ENCODE measurements around the gene DR1. TPM values are rescaled to one million over a fixed set of nuclear protein-coding genes. Genes with fewer than 3 reads are reported as not detected.

DR1 gene
- total RNA-seq, 2 donors from 2014 or later = 73.6 to 74.1 TPM

- Mint-ChIP-seq H3K36me3 (no peaks in the 10 kb centered on the region), H3K4me3 (no peak overlapping the region), H3K27me3 (no peaks in the 10 kb centered on the region), H3K27ac (no peak overlapping the region), H3K9me3 (no peaks in the 10 kb centered on the region), H3K4me1 (ENCODE audit: low read depth in 2 of 2) (no peaks in the 10 kb centered on the region)
- DNase-seq (ENCODE audit: low spot score) (no peak), ATAC-seq (no peak)
Measured at GRCh38 chr1:93328809-93329760, 16.6 kb upstream of the DR1 start.

DNA sequence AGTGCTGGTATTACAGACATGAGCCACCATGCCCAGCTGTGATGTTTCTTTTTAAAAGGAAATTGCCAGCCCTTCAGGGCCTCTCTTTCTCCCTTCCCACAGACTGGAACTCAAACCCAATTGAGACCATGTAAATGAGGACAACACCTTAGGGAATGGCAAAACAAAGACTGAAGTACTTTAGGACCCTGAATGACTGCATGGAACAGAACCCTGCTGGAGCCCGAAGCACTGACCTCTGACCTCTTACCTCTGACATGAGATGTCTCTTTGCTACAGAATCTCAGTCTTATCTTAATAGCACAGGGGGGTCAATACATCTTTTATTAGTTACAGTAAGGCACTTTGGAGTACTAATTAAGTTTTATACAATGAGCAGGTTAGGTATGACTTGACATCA is 15.5 kb upstream of the DR1 start:
- ATAC-seq (no peak), DNase-seq (ENCODE audit: low spot score) (no peak)
- no peak overlapping the region for H3K4me3 Mint-ChIP-seq
- no peaks in the 10 kb centered on the region for H3K4me1 Mint-ChIP-seq (ENCODE audit: low read depth in 2 of 2)
- H3K27ac Mint-ChIP-seq = no peak overlapping the region
- no peaks in the 10 kb centered on the region for H3K36me3 Mint-ChIP-seq
- no peaks in the 10 kb centered on the region for H3K9me3 Mint-ChIP-seq
- no peaks in the 10 kb centered on the region for H3K27me3 Mint-ChIP-seq

GRCh38 chr1:93330617-93331016 is 15.1 kb upstream of the DR1 start:
- no peaks in the 10 kb centered on the region for H3K4me1 Mint-ChIP-seq (ENCODE audit: low read depth in 2 of 2)
- H3K27ac Mint-ChIP-seq = no peak overlapping the region
- DNase-seq (ENCODE audit: low spot score) (no peak), ATAC-seq (no peak)
- H3K27me3 Mint-ChIP-seq = no peaks in the 10 kb centered on the region
- H3K36me3 Mint-ChIP-seq = no peaks in the 10 kb centered on the region
- no peaks in the 10 kb centered on the region for H3K9me3 Mint-ChIP-seq
- H3K4me3 Mint-ChIP-seq = no peak overlapping the region

DNA sequence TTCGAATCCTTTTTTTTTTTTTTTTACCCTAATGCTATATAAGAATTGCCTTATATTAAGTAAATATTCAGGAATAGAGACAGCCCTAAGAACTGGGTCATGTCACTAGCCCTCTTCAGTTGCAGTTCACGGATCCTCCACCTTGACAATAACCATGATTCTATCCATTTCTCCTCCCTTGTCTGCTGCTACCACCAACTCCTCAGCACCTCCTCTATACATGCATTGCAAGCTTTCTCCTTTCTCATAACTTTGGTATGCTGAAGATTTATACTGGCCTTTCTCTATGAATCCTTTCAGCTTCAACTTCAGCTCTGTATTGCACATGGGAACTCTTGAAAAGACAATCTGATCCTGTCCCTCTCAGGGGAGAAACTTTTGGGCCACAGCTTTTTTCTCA is 14.3 kb upstream of the DR1 start:
- no peaks in the 10 kb centered on the region for H3K9me3 Mint-ChIP-seq

DNA sequence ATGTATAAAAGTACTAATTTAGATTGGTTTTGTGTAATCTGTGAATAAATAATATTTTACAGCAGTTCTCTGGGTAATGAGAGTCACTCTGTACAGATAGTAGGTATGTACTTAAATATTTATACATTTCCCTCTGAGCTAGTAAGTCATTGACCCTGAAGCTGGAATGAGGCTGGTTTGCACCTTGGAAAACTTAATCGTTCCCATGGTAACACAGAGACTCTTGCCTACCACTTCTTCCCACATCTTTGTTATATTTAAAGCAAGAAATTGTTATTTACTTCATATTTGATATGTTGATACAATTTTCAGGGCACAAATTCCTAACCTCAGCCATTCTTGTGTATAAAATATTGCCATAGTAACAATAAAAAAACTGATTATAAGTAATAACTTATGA is 13.3 kb upstream of the DR1 start:
- Mint-ChIP-seq H3K4me1 (ENCODE audit: low read depth in 2 of 2) (no peaks in the 10 kb centered on the region), H3K27me3 (no peaks in the 10 kb centered on the region), H3K4me3 (no peak overlapping the region), H3K36me3 (no peaks in the 10 kb centered on the region), H3K27ac (no peak overlapping the region), H3K9me3 (no peaks in the 10 kb centered on the region)
- ATAC-seq = no peak
- DNase-seq (ENCODE audit: low spot score) = no peak

More for the DNA sequence above, 14.3 kb upstream of the DR1 start:
- H3K27ac Mint-ChIP-seq = no peak overlapping the region
- H3K4me1 Mint-ChIP-seq (ENCODE audit: low read depth in 2 of 2) = no peaks in the 10 kb centered on the region
- ATAC-seq (no peak), DNase-seq (ENCODE audit: low spot score) (no peak)
- no peak overlapping the region for H3K4me3 Mint-ChIP-seq
- H3K27me3 Mint-ChIP-seq = no peaks in the 10 kb centered on the region
- H3K36me3 Mint-ChIP-seq = no peaks in the 10 kb centered on the region

- H3K27ac Mint-ChIP-seq = no peak overlapping the region
Measured at GRCh38 chr1:93338387-93339146, 7.1 kb upstream of the DR1 start.

GRCh38 chr1:93339171-93339697 is 6.5 kb upstream of the DR1 start:
- ATAC-seq = no peak
- Mint-ChIP-seq H3K4me1 (ENCODE audit: low read depth in 2 of 2) (no peaks in the 10 kb centered on the region), H3K4me3 (no peak overlapping the region), H3K9me3 (no peaks in the 10 kb centered on the region), H3K36me3 (peaks cover 5% of the 10 kb centered on the region), H3K27me3 (no peaks in the 10 kb centered on the region), H3K27ac (no peak overlapping the region)
- no peak for DNase-seq (ENCODE audit: low spot score)

More at GRCh38 chr1:93338387-93339146, 7.1 kb upstream of the DR1 start:
- no peak for DNase-seq (ENCODE audit: low spot score)
- H3K4me1 Mint-ChIP-seq (ENCODE audit: low read depth in 2 of 2) = no peaks in the 10 kb centered on the region
- H3K27me3 Mint-ChIP-seq = no peaks in the 10 kb centered on the region
- H3K9me3 Mint-ChIP-seq = no peaks in the 10 kb centered on the region
- ATAC-seq = no peak
- H3K36me3 Mint-ChIP-seq = peaks cover 5% of the 10 kb centered on the region
- H3K4me3 Mint-ChIP-seq = no peak overlapping the region

- DNase-seq (ENCODE audit: low spot score) (no peak), ATAC-seq (no peak)
- Mint-ChIP-seq H3K4me1 (ENCODE audit: low read depth in 2 of 2) (peaks cover 2% of the 10 kb centered on the region in 2 donors), H3K9me3 (no peaks in the 10 kb centered on the region), H3K27ac (no peak overlapping the region), H3K4me3 (no peak overlapping the region), H3K36me3 (peaks cover 5% of the 10 kb centered on the region), H3K27me3 (no peaks in the 10 kb centered on the region)
Measured at GRCh38 chr1:93340090-93340489, 5.6 kb upstream of the DR1 start.

DNA sequence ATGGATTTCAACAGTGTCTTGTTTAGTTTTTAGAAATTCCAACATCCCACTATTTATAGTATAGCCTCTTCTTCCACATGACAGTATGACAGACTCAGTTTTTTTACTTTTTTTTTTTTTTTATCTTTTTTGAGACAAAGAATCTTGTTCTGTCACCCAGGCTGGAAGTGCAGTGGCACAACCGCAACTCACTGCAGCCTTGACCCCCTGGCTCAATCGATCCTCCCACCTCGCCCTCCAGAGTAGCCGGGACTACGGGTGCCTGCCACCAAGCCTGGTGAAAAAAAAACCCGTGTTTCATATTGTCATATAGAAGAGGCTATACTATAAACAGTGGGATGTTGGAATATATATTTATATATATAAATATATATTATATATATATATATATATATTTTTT is 1.2 kb upstream of the DR1 start:
- DNase-seq (ENCODE audit: low spot score) (no peak), ATAC-seq (no peak)
- Mint-ChIP-seq H3K27me3 (no peaks in the 10 kb centered on the region), H3K27ac (no peak overlapping the region), H3K9me3 (no peaks in the 10 kb centered on the region), H3K4me1 (ENCODE audit: low read depth in 2 of 2) (peaks cover 16 to 30% of the 10 kb centered on the region in 2 donors), H3K4me3 (no peak overlapping the region), H3K36me3 (peaks cover 24% of the 10 kb centered on the region)

- H3K27ac Mint-ChIP-seq = peak overlapping the region; percentile 99
- H3K9me3 Mint-ChIP-seq = no peaks in the 10 kb centered on the region
- peaks cover 30% of the 10 kb centered on the region for H3K36me3 Mint-ChIP-seq
- H3K4me3 Mint-ChIP-seq = peak overlapping the region; percentile 98
- DNase-seq (ENCODE audit: low spot score) (no peak), ATAC-seq (peak in 1 of 2 donors; percentile 0)
- H3K4me1 Mint-ChIP-seq (ENCODE audit: low read depth in 2 of 2) = peaks cover 19 to 36% of the 10 kb centered on the region in 2 donors
- H3K27me3 Mint-ChIP-seq = no peaks in the 10 kb centered on the region
Measured at GRCh38 chr1:93344886-93345632, 648 bp upstream of the DR1 start.

DNA sequence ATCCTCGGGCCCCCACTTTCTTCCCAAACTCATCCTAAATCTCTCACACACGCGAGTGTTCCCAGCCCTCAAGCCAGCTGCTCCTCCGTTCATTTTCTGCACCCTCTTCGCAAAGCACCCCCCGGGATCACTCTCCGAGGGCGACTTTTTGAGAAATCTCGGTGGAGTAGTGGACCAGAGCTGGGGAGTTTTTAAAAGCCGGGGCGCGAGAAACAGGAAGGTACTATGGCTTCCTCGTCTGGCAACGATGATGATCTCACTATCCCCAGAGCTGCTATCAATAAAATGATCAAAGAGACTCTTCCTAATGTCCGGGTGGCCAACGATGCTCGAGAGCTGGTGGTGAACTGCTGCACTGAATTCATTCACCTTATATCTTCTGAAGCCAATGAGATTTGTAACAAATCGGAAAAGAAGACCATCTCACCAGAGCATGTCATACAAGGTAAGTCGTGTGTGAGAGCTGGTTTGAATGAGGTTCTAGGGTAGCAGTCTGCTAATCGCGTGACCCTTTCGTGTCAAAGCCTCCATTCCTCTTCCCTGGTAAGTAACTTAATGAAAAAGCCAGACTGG is 800 bp downstream of the DR1 start:
- Mint-ChIP-seq H3K36me3 (peaks cover 34% of the 10 kb centered on the region), H3K27ac (peak overlapping the region; percentile 99), H3K4me1 (ENCODE audit: low read depth in 2 of 2) (peaks cover 21 to 40% of the 10 kb centered on the region in 2 donors), H3K4me3 (peak overlapping the region; percentile 98), H3K27me3 (no peaks in the 10 kb centered on the region), H3K9me3 (no peaks in the 10 kb centered on the region)
- ATAC-seq (peak; percentile 52 to 62), DNase-seq (ENCODE audit: low spot score) (no peak)

DNA sequence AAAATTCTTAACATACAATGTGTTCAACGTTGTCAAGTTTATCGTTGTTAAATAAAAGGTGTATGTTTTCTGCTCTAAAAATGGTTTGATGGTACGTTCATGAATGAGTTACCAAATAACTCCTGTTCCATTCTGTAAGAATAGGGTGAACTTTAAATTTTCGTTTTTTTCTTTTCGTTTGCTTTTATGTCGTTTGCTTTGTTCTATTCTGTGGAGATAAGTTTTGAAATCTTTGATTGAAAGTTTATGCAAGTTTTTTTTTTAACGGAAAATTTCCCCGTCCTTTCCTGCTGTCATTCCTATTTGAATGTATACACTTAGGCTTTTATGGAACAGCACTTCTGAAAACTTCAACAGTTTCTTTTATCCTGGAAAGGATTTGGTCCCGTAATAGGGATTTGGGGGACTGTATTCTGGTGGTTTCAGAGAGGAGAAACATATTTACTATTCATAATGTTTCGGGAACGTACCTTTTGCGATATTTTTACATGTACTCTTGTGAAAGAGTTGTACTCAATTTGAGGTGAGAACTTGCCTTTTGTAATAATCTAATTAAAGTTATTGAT is 1.7 kb downstream of the DR1 start:
- H3K4me1 Mint-ChIP-seq (ENCODE audit: low read depth in 2 of 2) = peaks cover 25 to 44% of the 10 kb centered on the region in 2 donors
- H3K27me3 Mint-ChIP-seq = no peaks in the 10 kb centered on the region
- H3K9me3 Mint-ChIP-seq = no peaks in the 10 kb centered on the region
- peak overlapping the region; percentile 98 for H3K4me3 Mint-ChIP-seq
- H3K27ac Mint-ChIP-seq = peak overlapping the region; percentile 99
- ATAC-seq (no peak), DNase-seq (ENCODE audit: low spot score) (no peak)
- H3K36me3 Mint-ChIP-seq = peaks cover 34% of the 10 kb centered on the region
